ENCODE results near the gene BIK. TPM values are rescaled to one million over a fixed set of nuclear protein-coding genes. Genes with fewer than 3 reads are reported as not detected.

The BIK gene
- total RNA-seq, 2 donors from 2014 or later: 5.8 to 13.3 TPM

DNA sequence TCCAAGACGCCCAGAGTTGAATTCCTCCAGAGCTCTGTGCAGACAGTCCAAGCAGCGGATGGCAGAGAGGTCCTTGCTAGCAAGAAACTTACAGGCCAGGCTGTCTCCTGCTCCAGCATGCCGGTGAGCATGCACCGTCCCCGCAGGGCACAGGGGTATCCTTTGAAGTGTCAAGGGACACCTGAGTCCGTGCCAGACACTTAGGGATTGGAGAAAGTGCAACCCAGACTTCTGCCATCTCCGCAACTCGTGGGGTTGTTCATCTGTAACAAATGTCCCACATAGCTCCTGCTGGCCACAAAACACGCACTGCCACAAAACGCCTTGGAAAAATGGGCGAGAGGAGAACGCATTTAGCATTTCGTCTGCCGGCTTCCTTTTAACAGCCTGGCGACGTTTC is 54.1 kb downstream of the BIK start:
- Mint-ChIP-seq H3K4me1 (peaks cover 9% of the 10 kb centered on the region), H3K9me3 (no peaks in the 10 kb centered on the region), H3K27ac (no peak overlapping the region), H3K27me3 (ENCODE audit: insufficient read depth) (no peaks in the 10 kb centered on the region), H3K36me3 (ENCODE audit: low read depth) (peaks cover 18% of the 10 kb centered on the region), H3K4me3 (no peak overlapping the region)
- WGBS, 2 experiments (ENCODE audit: insufficient coverage in 1 of 2, insufficient read length in 1 of 2): 83 to 84% methylated on average over 16 of the region's 16 CpGs
- H3K27me3 ChIP-seq (ENCODE audit: control insufficient read depth, insufficient read depth, low read length, poor library complexity, severe bottlenecking): no peaks in the 10 kb centered on the region
- no peaks in the 10 kb centered on the region for H3K4me1 ChIP-seq (ENCODE audit: control insufficient read depth, insufficient read depth, low read length)
- no peak for DNase-seq
- H3K9ac ChIP-seq (ENCODE audit: extremely low read depth, low read length, poor library complexity, severe bottlenecking): no peak overlapping the region
- TF ChIP-seq, protein P1, sequence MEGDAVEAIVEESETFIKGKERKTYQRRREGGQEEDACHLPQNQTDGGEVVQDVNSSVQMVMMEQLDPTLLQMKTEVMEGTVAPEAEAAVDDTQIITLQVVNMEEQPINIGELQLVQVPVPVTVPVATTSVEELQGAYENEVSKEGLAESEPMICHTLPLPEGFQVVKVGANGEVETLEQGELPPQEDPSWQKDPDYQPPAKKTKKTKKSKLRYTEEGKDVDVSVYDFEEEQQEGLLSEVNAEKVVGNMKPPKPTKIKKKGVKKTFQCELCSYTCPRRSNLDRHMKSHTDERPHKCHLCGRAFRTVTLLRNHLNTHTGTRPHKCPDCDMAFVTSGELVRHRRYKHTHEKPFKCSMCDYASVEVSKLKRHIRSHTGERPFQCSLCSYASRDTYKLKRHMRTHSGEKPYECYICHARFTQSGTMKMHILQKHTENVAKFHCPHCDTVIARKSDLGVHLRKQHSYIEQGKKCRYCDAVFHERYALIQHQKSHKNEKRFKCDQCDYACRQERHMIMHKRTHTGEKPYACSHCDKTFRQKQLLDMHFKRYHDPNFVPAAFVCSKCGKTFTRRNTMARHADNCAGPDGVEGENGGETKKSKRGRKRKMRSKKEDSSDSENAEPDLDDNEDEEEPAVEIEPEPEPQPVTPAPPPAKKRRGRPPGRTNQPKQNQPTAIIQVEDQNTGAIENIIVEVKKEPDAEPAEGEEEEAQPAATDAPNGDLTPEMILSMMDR (conservative IDR thresholded peaks at IDR 0.05): no peak
- H3K27ac ChIP-seq (ENCODE audit: low read depth, low read length): no peak overlapping the region
- no peak overlapping the region for H3K4me3 ChIP-seq (ENCODE audit: low read length)
- H3K36me3 ChIP-seq (ENCODE audit: control insufficient read depth, insufficient read depth, low read length): no peaks in the 10 kb centered on the region
- no peaks in the 10 kb centered on the region for H3K9me3 ChIP-seq (ENCODE audit: control insufficient read depth, low read length)

DNA sequence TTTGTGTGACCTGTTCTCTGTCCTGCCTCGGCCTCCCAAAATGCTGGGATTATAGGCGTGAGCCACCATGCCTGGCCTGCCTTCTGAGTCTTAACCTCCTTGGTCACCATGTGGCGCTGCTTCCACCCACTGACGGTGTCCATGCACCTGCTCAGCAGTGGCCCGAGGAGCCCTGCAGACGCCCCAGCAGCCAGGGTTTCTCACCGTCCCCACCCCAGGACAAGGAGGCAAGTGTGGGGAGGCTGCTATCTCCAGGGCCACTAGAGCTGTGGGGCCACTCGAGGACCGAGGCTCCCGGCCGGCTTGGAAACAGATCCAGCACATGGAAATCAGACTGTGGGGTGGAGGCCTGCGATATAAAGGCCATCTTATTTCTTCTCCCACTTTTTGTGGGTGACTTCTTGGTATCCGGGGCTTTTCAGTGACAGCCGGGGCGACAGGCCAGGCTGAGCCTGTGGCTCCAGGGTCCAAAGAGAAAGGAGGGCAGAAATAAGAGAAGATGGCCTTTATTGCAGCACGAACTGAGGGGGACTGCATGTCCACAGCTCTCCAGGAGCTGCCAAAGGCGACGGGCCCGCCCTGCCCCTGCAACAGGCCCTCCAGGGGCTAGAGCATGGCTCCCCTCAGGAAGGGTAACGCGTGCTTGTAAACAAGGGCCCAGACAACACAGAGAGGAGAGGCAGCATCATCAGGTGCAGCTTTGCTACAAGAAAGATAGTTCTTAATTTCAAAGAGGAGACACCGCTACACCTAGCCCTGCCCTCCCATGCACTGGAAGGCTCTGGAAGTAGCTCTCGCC is 55.8 kb downstream of the BIK start:
- Histone ChIP-seq H3K36me3 (ENCODE audit: control insufficient read depth, insufficient read depth, low read length) (peaks cover 9% of the 10 kb centered on the region), H3K4me3 (ENCODE audit: low read length) (no peak overlapping the region), H3K9ac (ENCODE audit: extremely low read depth, low read length, poor library complexity, severe bottlenecking) (no peak overlapping the region), H3K27me3 (ENCODE audit: control insufficient read depth, insufficient read depth, low read length, poor library complexity, severe bottlenecking) (no peaks in the 10 kb centered on the region), H3K9me3 (ENCODE audit: control insufficient read depth, low read length) (no peaks in the 10 kb centered on the region), H3K27ac (ENCODE audit: low read depth, low read length) (no peak overlapping the region), H3K4me1 (ENCODE audit: control insufficient read depth, insufficient read depth, low read length) (no peaks in the 10 kb centered on the region)
- DNase-seq: no peak
- TF ChIP-seq, protein P1 (conservative IDR thresholded peaks at IDR 0.05): no peak
- WGBS, 2 experiments (ENCODE audit: insufficient coverage in 1 of 2, insufficient read length in 1 of 2): 87 to 90% methylated on average over 19 to 23 of the region's 23 CpGs
- Mint-ChIP-seq H3K36me3 (ENCODE audit: low read depth) (peaks cover 30% of the 10 kb centered on the region), H3K27ac (no peak overlapping the region), H3K4me3 (no peak overlapping the region), H3K27me3 (ENCODE audit: insufficient read depth) (no peaks in the 10 kb centered on the region), H3K4me1 (peaks cover 9% of the 10 kb centered on the region), H3K9me3 (no peaks in the 10 kb centered on the region)

DNA sequence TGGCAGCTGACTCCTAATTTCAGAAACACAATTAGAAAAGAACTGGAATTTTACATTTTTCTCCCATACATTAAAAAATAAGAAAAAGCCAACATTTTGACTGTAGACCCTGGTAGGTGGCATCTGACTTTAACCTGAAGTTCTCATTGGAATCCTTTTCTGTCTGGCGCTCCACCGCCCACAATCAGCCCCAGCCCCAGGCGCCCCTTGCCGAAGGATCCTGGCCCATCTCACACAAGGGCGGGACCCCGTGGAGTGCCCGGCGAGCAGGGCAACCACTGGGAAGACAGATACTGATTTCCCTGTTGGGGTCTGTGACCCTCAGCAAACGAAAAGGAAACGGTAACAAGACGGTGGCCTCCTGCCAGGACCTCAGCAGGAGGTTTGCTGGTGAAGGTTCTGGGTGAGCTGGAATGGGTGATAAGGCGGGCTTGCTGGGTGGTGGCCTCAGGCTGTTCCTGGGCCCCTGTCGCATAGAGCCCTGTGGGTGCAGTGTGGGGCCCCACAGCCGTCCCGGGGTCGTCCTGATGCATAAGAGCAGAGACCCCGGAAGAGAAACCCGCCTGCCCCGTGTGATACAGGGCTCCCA is 56.5 kb downstream of the BIK start:
- Mint-ChIP-seq H3K9me3 (no peaks in the 10 kb centered on the region), H3K36me3 (ENCODE audit: low read depth) (peaks cover 31% of the 10 kb centered on the region), H3K4me3 (no peak overlapping the region), H3K27me3 (ENCODE audit: insufficient read depth) (no peaks in the 10 kb centered on the region), H3K27ac (peak overlapping the region; percentile 55), H3K4me1 (peaks cover 9% of the 10 kb centered on the region)
- 93 to 94% methylated on average over 14 to 19 of the region's 19 CpGs for WGBS, 2 experiments (ENCODE audit: insufficient coverage in 1 of 2, insufficient read length in 1 of 2)
- no peak overlapping the region for H3K27ac ChIP-seq (ENCODE audit: low read depth, low read length)
- H3K4me3 ChIP-seq (ENCODE audit: low read length): no peak overlapping the region
- H3K9me3 ChIP-seq (ENCODE audit: control insufficient read depth, low read length): no peaks in the 10 kb centered on the region
- TF ChIP-seq, protein P1 (conservative IDR thresholded peaks at IDR 0.05): no peak
- no peaks in the 10 kb centered on the region for H3K27me3 ChIP-seq (ENCODE audit: control insufficient read depth, insufficient read depth, low read length, poor library complexity, severe bottlenecking)
- no peak for DNase-seq
- H3K4me1 ChIP-seq (ENCODE audit: control insufficient read depth, insufficient read depth, low read length): no peaks in the 10 kb centered on the region
- H3K9ac ChIP-seq (ENCODE audit: extremely low read depth, low read length, poor library complexity, severe bottlenecking): no peak overlapping the region
- peaks cover 11% of the 10 kb centered on the region for H3K36me3 ChIP-seq (ENCODE audit: control insufficient read depth, insufficient read depth, low read length)

Measured in endodermal cell (in vitro differentiated cells).